HEK293 (cell line): ENCODE results near the gene PSMC4.
A peak's percentile ranks its signal among the peaks of the same experiment; 100 is the strongest.

Source experiments
- CTCF ChIA-PET: fragments of 350-600 bp; formaldehyde crosslinking; extraction: SDS; loops from one replicate; lab custom pipeline; 2021; ENCODE audit warnings: antibody characterized with exemption; lab: Yijun Ruan, JAX
- POLR2A ChIA-PET: fragments of 300-600 bp; formaldehyde crosslinking; extraction: SDS; loops from one replicate; lab custom pipeline; 2020; ENCODE audit warnings: antibody characterized with exemption, inconsistent platforms; lab: Yijun Ruan, JAX
- H3K27ac ChIP-seq: fragments of 200-500 bp; sonication (Bioruptor generic); 2 replicates; pipeline ENCODE4 v1.5.1; 2014; ENCODE audit warnings: low read depth, low read length, control low read depth, inconsistent platforms; ENCODE audit errors: extremely low read depth
- H3K36me3 ChIP-seq, 2 experiments: fragments of 200-500 bp in 1 of 2; sonication (Bioruptor generic) in 1 of 2; 1 replicate in 1 of 2; 2 replicates in 1 of 2; pipeline ENCODE4 v1.5.1; 2014 to 2017; ENCODE audit warnings: inconsistent platforms in 2 of 2, low read length in 2 of 2; ENCODE audit not compliant: control insufficient read depth in 2 of 2, insufficient read depth in 1 of 2
- H3K4me1 ChIP-seq: fragments of 200-500 bp; sonication (Bioruptor generic); 2 replicates; pipeline ENCODE4 v1.5.1; 2014; ENCODE audit warnings: mild to moderate bottlenecking, low read length, inconsistent platforms; ENCODE audit not compliant: control insufficient read depth, insufficient read depth
- H3K4me3 ChIP-seq: 2 replicates; pipeline ENCODE4 v1.5.1; 2011; ENCODE audit warnings: low read depth, mild to moderate bottlenecking, control low read depth, low read length, moderate library complexity
- H3K9me3 ChIP-seq: fragments of 200-500 bp; sonication (Bioruptor generic); 2 replicates; pipeline ENCODE4 v1.5.1; 2014; ENCODE audit warnings: low read depth, low read length, inconsistent platforms; ENCODE audit not compliant: control insufficient read depth, insufficient read depth
- HOXA7 ChIP-seq: sonication (generic); formaldehyde crosslinking; IDR thresholded peaks from 2 replicates; pipeline ENCODE4 v1.8.1; 2022; ENCODE audit warnings: missing genetic modification reagents, borderline replicate concordance
- INSM2 ChIP-seq: fragments of 450-650 bp; formaldehyde crosslinking; IDR thresholded peaks from 2 replicates; pipeline ENCODE4 v1.5.1; 2016; ENCODE audit warnings: missing biosample characterization, missing genetic modification characterization
- PATZ1 ChIP-seq: fragments of 450-650 bp; formaldehyde crosslinking; IDR thresholded peaks from 2 replicates; pipeline ENCODE4 v1.5.1; 2016; ENCODE audit warnings: missing biosample characterization, missing genetic modification characterization
- WT1 ChIP-seq: fragments of 450-650 bp; formaldehyde crosslinking; IDR thresholded peaks from 2 replicates; pipeline ENCODE4 v1.5.1; 2016; ENCODE audit warnings: missing biosample characterization, missing genetic modification characterization
- ZBTB11 ChIP-seq: fragments of 450-650 bp; formaldehyde crosslinking; conservative IDR thresholded peaks from 2 replicates; pipeline ENCODE4 v1.5.1; 2016; ENCODE audit warnings: low read depth, missing biosample characterization, missing genetic modification characterization
- ZBTB48 ChIP-seq: fragments of 450-650 bp; formaldehyde crosslinking; IDR thresholded peaks from 2 replicates; pipeline ENCODE4 v1.5.1; 2016; ENCODE audit warnings: missing biosample characterization, missing genetic modification characterization
- ZFP69B ChIP-seq: fragments of 450-650 bp; formaldehyde crosslinking; IDR thresholded peaks from 2 replicates; pipeline ENCODE4 v1.5.1; 2016; ENCODE audit warnings: missing biosample characterization, missing genetic modification characterization
- ZNF175 ChIP-seq: fragments of 450-650 bp; formaldehyde crosslinking; IDR thresholded peaks from 2 replicates; pipeline ENCODE4 v1.5.1; 2016; ENCODE audit warnings: missing biosample characterization, missing genetic modification characterization
- ZNF26 ChIP-seq: fragments of 450-650 bp; formaldehyde crosslinking; IDR thresholded peaks from 2 replicates; pipeline ENCODE4 v1.5.1; 2016; ENCODE audit warnings: missing biosample characterization, missing genetic modification characterization
- ZNF274 ChIP-seq, 2 experiments: fragments of 200-500 bp in 1 of 2; fragments of 450-650 bp in 1 of 2; sonication (Bioruptor generic) in 1 of 2; formaldehyde crosslinking in 1 of 2; IDR thresholded peaks; 2 replicates each; pipeline versions ENCODE4 v1.5.1 to v1.6.1; 2014 to 2016; ENCODE audit warnings: borderline replicate concordance in 1 of 2, inconsistent platforms in 1 of 2, low read length in 1 of 2, missing biosample characterization in 1 of 2, missing genetic modification characterization in 1 of 2
- ZNF280D ChIP-seq: fragments of 450-650 bp; formaldehyde crosslinking; IDR thresholded peaks from 2 replicates; pipeline ENCODE4 v1.5.1; 2016; ENCODE audit warnings: missing biosample characterization, missing genetic modification characterization
- ZNF37A ChIP-seq: fragments of 450-650 bp; IDR thresholded peaks from 2 replicates; pipeline ENCODE4 v1.5.1; 2018; ENCODE audit warnings: missing biosample characterization, missing genetic modification characterization
- ZNF529 ChIP-seq: fragments of 450-650 bp; formaldehyde crosslinking; IDR thresholded peaks from 2 replicates; pipeline ENCODE4 v1.5.1; 2017; ENCODE audit warnings: missing genetic modification characterization, missing biosample characterization; ENCODE audit not compliant: insufficient replicate concordance
- ZNF600 ChIP-seq: fragments of 450-650 bp; formaldehyde crosslinking; IDR thresholded peaks from 2 replicates; pipeline ENCODE4 v1.5.1; 2016; ENCODE audit warnings: missing biosample characterization, missing genetic modification characterization
- ZNF629 ChIP-seq: fragments of 450-650 bp; formaldehyde crosslinking; IDR thresholded peaks from 2 replicates; pipeline ENCODE4 v1.5.1; 2017; ENCODE audit warnings: missing biosample characterization, missing genetic modification characterization
- ZNF785 ChIP-seq: fragments of 450-650 bp; formaldehyde crosslinking; IDR thresholded peaks from 2 replicates; pipeline ENCODE4 v1.5.1; 2016; ENCODE audit warnings: missing biosample characterization, missing genetic modification characterization

The PSMC4 gene

GRCh38 chr19:39971380-39972035 lies 543 bp downstream of the PSMC4 start (continued):
- TF ChIP-seq ZNF280D, result 0 out of 2 replicates have a peak, but pooled peaks have one; percentile 69
- TF ChIP-seq, all 188 proteins: peak for 17

- H3K4me1 ChIP-seq, result peaks cover 10% of the 10 kb centered on the region
- H3K4me3 ChIP-seq, result no peak overlapping the region
- peaks cover 69 to 79% of the 10 kb centered on the region in 2 experiments for H3K36me3 ChIP-seq
- ChIA-PET CTCF (interaction anchor here (1.0 kb wide), 1 partner anchor 435 kb away, joined by 3 read pairs; no protein-coding TSS in a partner anchor), POLR2A (interaction anchor here (1.0 kb wide), 1 partner anchor 129 kb away, joined by 3 read pairs; the partner anchor contains the start of gene FBL)
- H3K9me3 ChIP-seq, result no peaks in the 10 kb centered on the region
- no peak overlapping the region for H3K27ac ChIP-seq
- TF ChIP-seq HOXA7 (CRISPR knock-in tag) (no peak), ZNF280D (no peak), ZNF529 (tag by site-specific recombination) (no peak), ZFP69B (tag by site-specific recombination) (no peak), ZBTB11 (tag by site-specific recombination) (no peak), ZNF600 (tag by site-specific recombination) (no peak), ZNF629 (tag by site-specific recombination) (no peak), INSM2 (tag by site-specific recombination) (no peak), ZNF26 (no peak), WT1 (tag by site-specific recombination) (no peak), ZNF785 (tag by site-specific recombination) (no peak), ZNF274 (IDR thresholded peaks at IDR 0.05; ENCODE audit: low read length) (no peak), ZNF274 (tag by site-specific recombination; IDR thresholded peaks at IDR 0.05; ENCODE audit: borderline replicate concordance) (no peak), ZNF175 (tag by site-specific recombination) (no peak), ZNF37A (tag by site-specific recombination) (no peak), PATZ1 (tag by site-specific recombination) (no peak), ZBTB48 (tag by site-specific recombination) (no peak)
These were observed 3.6 kb downstream of the PSMC4 start for GRCh38 chr19:39974377-39975155.
